K562 (cell line): Measurements from ENCODE around the gene LTN1. TPM values are rescaled to one million over a fixed set of nuclear protein-coding genes. Genes with fewer than 3 reads are reported as not detected.

Experiments used
- AFF1 ChIP-seq, 2 experiments: fragments of 450-650 bp; IDR thresholded peaks; 2 replicates each; pipeline ENCODE4 v1.6.1; 2018; ENCODE audit warnings: mild to moderate bottlenecking in 2 of 2, low read depth in 1 of 2; ENCODE audit not compliant: partially characterized antibody in 2 of 2
- GABPB1 ChIP-seq: sonication (generic); formaldehyde crosslinking; IDR thresholded peaks from 2 replicates; pipeline ENCODE4 v1.8.0; 2022; ENCODE audit warnings: mild to moderate bottlenecking, missing genetic modification reagents
- GTF2B ChIP-seq: IDR thresholded peaks from 2 replicates; pipeline ENCODE4 v1.6.1; 2011; ENCODE audit not compliant: insufficient read length; ENCODE audit errors: extremely low read depth
- JUNB ChIP-seq: fragments of 450-650 bp; formaldehyde crosslinking; conservative IDR thresholded peaks from 2 replicates; pipeline ENCODE4 v1.4.0; 2020; ENCODE audit warnings: mild to moderate bottlenecking
- JUND ChIP-seq, 2 experiments: IDR thresholded peaks; 2 replicates in 1 of 2; 3 replicates in 1 of 2; pipeline ENCODE4 v1.6.1; 2011; ENCODE audit warnings: borderline replicate concordance in 2 of 2, low read depth in 2 of 2, low read length in 2 of 2, improper control_type of control experiment in 1 of 2, missing biosample characterization in 1 of 2, missing genetic modification characterization in 1 of 2, missing genetic modification reagents in 1 of 2
- MEIS2 ChIP-seq: fragments of 450-650 bp; IDR thresholded peaks from 2 replicates; pipeline ENCODE4 v1.6.1; 2014; ENCODE audit warnings: mild to moderate bottlenecking; ENCODE audit not compliant: partially characterized antibody
- SIN3A ChIP-seq, 2 experiments: fragments of 150-350 bp in 1 of 2; IDR thresholded peaks; 2 replicates each; pipeline ENCODE4 v1.6.1; 2011 to 2016; ENCODE audit warnings: borderline replicate concordance in 2 of 2, low read depth in 2 of 2, low read length in 2 of 2, mild to moderate bottlenecking in 2 of 2, moderate library complexity in 2 of 2; ENCODE audit not compliant: control insufficient read depth in 1 of 2
- SMAD1 ChIP-seq: fragments of 150-350 bp; IDR thresholded peaks from 2 replicates; pipeline ENCODE4 v1.6.1; 2014; ENCODE audit warnings: low read length, low read depth; ENCODE audit not compliant: partially characterized antibody
- TFAP4 ChIP-seq: sonication (generic); formaldehyde crosslinking; IDR thresholded peaks from 2 replicates; pipeline ENCODE4 v1.8.0; 2022; ENCODE audit warnings: missing genetic modification reagents, mild to moderate bottlenecking, moderate library complexity, borderline replicate concordance
- ZNF609 ChIP-seq: sonication (generic); formaldehyde crosslinking; IDR thresholded peaks from 2 replicates; pipeline ENCODE4 v1.8.1; 2023; ENCODE audit warnings: missing genetic modification reagents, mild to moderate bottlenecking, borderline replicate concordance
- ZSCAN32 ChIP-seq: fragments of 450-650 bp; formaldehyde crosslinking; IDR thresholded peaks from 2 replicates; pipeline ENCODE4 v1.4.0; 2020; ENCODE audit warnings: mild to moderate bottlenecking, moderate library complexity
- polyA plus RNA-seq, 8 experiments: library from polyadenylated mRNA; depleted of rRNA in 4 of 8; stranded (reverse) in 5 of 8; unstranded in 3 of 8; fragments of >200 nt; fragmentation: Nextera tagmentation in 2 of 8; fragmentation: Illumina TruSeq in 1 of 8; extraction: Ambion mirVana in 2 of 8; extraction: Trizol in 1 of 8; gene quantifications; 2 replicates each; pipeline versions ENCODE4 v1.2.1 to v1.2.3, GENCODE V29; 2011 to 2014; ENCODE audit warnings: inconsistent platforms in 1 of 8, missing spikeins in 1 of 8
- total RNA-seq, 7 experiments: library from RNA; depleted of rRNA in 6 of 7; stranded (reverse); fragments of >200 nt in 6 of 7; fragmentation: Illumina TruSeq in 2 of 7; extraction: Trizol in 2 of 7; gene quantifications; 2 replicates each; pipeline versions ENCODE4 v1.2.1 to v1.2.3, GENCODE V29; 2011 to 2021; ENCODE audit warnings: low replicate concordance in 1 of 7
- TF ChIP-seq, protein P1 (sequence below): conservative IDR thresholded peaks from 2 replicates; pipeline ENCODE4 v1.6.1; 2011; ENCODE audit warnings: low read depth, mild to moderate bottlenecking, low read length; ENCODE audit not compliant: control insufficient read depth

LTN1 gene
- total and polyA plus RNA-seq, 9 of the 15 experiments (the other 6 are each of a cell fraction or from before 2014, with no cell fraction given) = 15.7 to 49.6 (median 28.7) TPM

DNA sequence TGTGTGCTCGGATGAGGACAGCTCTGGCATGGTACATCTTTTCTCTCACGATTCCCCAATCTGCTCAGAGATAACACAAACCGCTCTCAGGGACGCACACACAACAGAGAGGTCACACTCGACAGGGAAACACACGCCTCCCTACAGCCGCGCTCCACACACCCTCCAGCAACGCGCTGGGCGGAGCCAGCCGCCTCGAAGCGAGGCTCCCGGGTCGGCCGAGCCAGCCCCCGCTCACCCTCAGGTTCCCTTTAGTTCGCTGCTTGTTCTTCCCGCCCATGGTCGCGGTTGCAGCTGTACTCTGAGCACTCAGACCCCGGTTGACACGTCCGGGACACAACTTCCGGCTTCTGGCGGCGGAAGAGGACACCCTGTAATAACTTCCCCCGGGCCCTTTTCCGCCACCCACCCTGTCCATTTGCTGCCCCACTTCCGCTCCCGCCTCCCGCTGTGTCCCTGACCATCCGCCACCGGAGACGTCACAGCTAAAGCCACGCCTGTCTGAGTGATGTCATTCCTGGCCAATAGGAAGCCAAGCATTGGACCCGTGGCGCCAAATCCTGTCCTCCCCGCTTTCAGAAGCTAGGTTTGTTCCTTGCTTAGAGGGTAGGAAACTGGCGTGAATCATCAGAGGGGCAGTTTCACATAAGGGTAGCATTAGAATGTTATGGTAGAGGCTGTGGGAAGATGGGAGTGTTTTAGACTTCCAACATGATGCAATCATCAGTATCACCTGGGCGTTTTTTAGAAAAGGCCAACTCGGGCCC, at the start of gene LTN1 (continued):
- TF ChIP-seq GTF2B (peak; percentile 83), ZSCAN32 (CRISPR knock-in tag) (peak; percentile 89), AFF1 (IDR thresholded peaks at IDR 0.05; ENCODE audit: low read depth in 1 of 2, partially characterized antibody in 2 of 2) (peak in 1 of 2 experiments; percentile 63), TFAP4 (CRISPR knock-in tag) (peak; percentile 97), GABPB1 (CRISPR knock-in tag) (peak; percentile 100), SMAD1 (peak; percentile 62), SIN3A (IDR thresholded peaks at IDR 0.05; ENCODE audit: borderline replicate concordance in 2 of 2, control insufficient read depth in 1 of 2, low read depth in 2 of 2, low read length in 2 of 2) (peak; percentile 95 to 98; a peak in 3 of 4 replicates), JUND (IDR thresholded peaks at IDR 0.05; ENCODE audit: borderline replicate concordance, low read depth, low read length) (peak; percentile 99), JUND (tag; IDR thresholded peaks at IDR 0.05; ENCODE audit: borderline replicate concordance, low read depth, low read length) (peak; percentile 93), MEIS2 (peak; percentile 71), JUNB (CRISPR knock-in tag) (0 out of 2 replicates have a peak, but pooled peaks have one; percentile 45), ZNF609 (CRISPR knock-in tag) (0 out of 2 replicates have a peak, but pooled peaks have one; percentile 63)
- TF ChIP-seq, protein P1, sequence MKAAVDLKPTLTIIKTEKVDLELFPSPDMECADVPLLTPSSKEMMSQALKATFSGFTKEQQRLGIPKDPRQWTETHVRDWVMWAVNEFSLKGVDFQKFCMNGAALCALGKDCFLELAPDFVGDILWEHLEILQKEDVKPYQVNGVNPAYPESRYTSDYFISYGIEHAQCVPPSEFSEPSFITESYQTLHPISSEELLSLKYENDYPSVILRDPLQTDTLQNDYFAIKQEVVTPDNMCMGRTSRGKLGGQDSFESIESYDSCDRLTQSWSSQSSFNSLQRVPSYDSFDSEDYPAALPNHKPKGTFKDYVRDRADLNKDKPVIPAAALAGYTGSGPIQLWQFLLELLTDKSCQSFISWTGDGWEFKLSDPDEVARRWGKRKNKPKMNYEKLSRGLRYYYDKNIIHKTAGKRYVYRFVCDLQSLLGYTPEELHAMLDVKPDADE = peak; percentile 75; the same call in 1 of the 2 replicates
